HepG2 (cell line): Measurements from ENCODE around the gene CDK15. TPM values are rescaled to one million over a fixed set of nuclear protein-coding genes. Genes with fewer than 3 reads are reported as not detected.

ENCODE experiments used
- ATAC-seq: fragments of 200-7000 bp; cut with Tn5 transposase; 3 replicates; pipeline ENCODE4 v1.9.1; 2020; ENCODE audit warnings: mild to moderate bottlenecking, moderate library complexity
- BruUV-seq: library from RNA; stranded (reverse); fragments of 400-500 nt; replicated peaks from 2 replicates; lab custom pipeline; 2021; lab: Mats Ljungman, UMichigan
- CTCF ChIA-PET: fragments of 300-600 bp; formaldehyde crosslinking; extraction: SDS; loops from one replicate; lab custom pipeline; 2021; ENCODE audit warnings: low total read pairs, inconsistent platforms, low intra/inter-chr PET ratio; lab: Yijun Ruan, JAX
- POLR2A ChIA-PET: fragments of 350-600 bp; sonication (Branson Sonifier 250); formaldehyde crosslinking; loops from one replicate; lab custom pipeline; 2020; ENCODE audit warnings: antibody characterized with exemption, inconsistent platforms; lab: Yijun Ruan, JAX
- DNase-seq: peaks from one replicate; pipeline ENCODE4 v3.0.0-alpha.2; 2015; ENCODE audit warnings: low spot score
- FAIRE-seq: peaks from 3 replicates; lab custom pipeline; 2011; peaks lifted over from hg19 to GRCh38; lab: Jason Lieb, UNC
- H2AFZ ChIP-seq: one replicate; pipeline ENCODE4 v1.6.1; 2011; ENCODE audit warnings: low read length, inconsistent platforms
- H3K27ac ChIP-seq: fragments of 300-600 bp; 3 replicates; pipeline ENCODE4 v1.8.0; 2011; ENCODE audit warnings: mixed run types, mild to moderate bottlenecking, mixed read lengths, low read length, inconsistent platforms; ENCODE audit not compliant: insufficient read depth; ENCODE audit errors: extremely low read length
- H3K27me3 ChIP-seq, 2 experiments: fragments of 200-600 bp in 1 of 2; 2 replicates in 1 of 2; 3 replicates in 1 of 2; pipeline versions ENCODE4 v1.6.0 to v1.8.0; 2011; ENCODE audit warnings: low read length in 2 of 2, mild to moderate bottlenecking in 2 of 2, moderate library complexity in 2 of 2, inconsistent platforms in 1 of 2; ENCODE audit not compliant: insufficient read depth in 2 of 2, control insufficient read depth in 1 of 2
- H3K36me3 ChIP-seq, 2 experiments: fragments of 200-600 bp in 1 of 2; replicated peaks in 1 of 2; 2 replicates in 1 of 2; 3 replicates in 1 of 2; pipeline versions ENCODE4 v1.5.1 to v1.8.0; 2011; ENCODE audit warnings: low read length in 2 of 2, inconsistent platforms in 1 of 2; ENCODE audit not compliant: insufficient read depth in 2 of 2, control insufficient read depth in 1 of 2
- H3K4me1 ChIP-seq: 2 replicates; pipeline ENCODE4 v1.5.1; 2012; ENCODE audit warnings: low read length, inconsistent platforms; ENCODE audit not compliant: insufficient read depth
- H3K4me2 ChIP-seq: 2 replicates; pipeline ENCODE4 v1.6.0; 2011; ENCODE audit warnings: low read depth, low read length, inconsistent platforms
- H3K4me3 ChIP-seq, 3 experiments: fragments of 200-600 bp in 1 of 3; sonication (generic), shearing (Covaris generic) in 1 of 3; replicated peaks in 1 of 3; 2 replicates each; pipeline ENCODE4 v1.5.1; 2011 to 2016; ENCODE audit warnings: low read length in 3 of 3, inconsistent platforms in 2 of 3, low read depth in 2 of 3, mild to moderate bottlenecking in 2 of 3, control low read depth in 1 of 3, mixed read lengths in 1 of 3; ENCODE audit not compliant: insufficient read depth in 1 of 3
- H3K79me2 ChIP-seq: one replicate; pipeline ENCODE4 v1.6.1; 2011; ENCODE audit warnings: low read length, inconsistent platforms; ENCODE audit not compliant: insufficient read depth
- H3K9ac ChIP-seq: 2 replicates; pipeline ENCODE4 v1.6.0; 2011; ENCODE audit warnings: mild to moderate bottlenecking, low read depth, low read length, inconsistent platforms; ENCODE audit not compliant: insufficient read depth
- H3K9me3 ChIP-seq: 2 replicates; pipeline ENCODE4 v1.5.1; 2012; ENCODE audit warnings: mild to moderate bottlenecking, low read length
- H4K20me1 ChIP-seq: 2 replicates; pipeline ENCODE4 v1.6.0; 2011; ENCODE audit warnings: inconsistent platforms, mild to moderate bottlenecking, low read length, moderate library complexity; ENCODE audit not compliant: insufficient read depth
- ELF1 ChIP-seq: sonication (generic); formaldehyde crosslinking; IDR thresholded peaks from 2 replicates; pipeline ENCODE4 v1.4.0; 2020; ENCODE audit warnings: missing genetic modification reagents
- FOXO1 ChIP-seq: sonication (generic); formaldehyde crosslinking; IDR thresholded peaks from 2 replicates; pipeline ENCODE4 v1.4.0; 2020; ENCODE audit warnings: missing genetic modification reagents
- FOXP4 ChIP-seq: sonication (generic); formaldehyde crosslinking; IDR thresholded peaks from 2 replicates; pipeline ENCODE4 v1.4.0; 2020; ENCODE audit warnings: missing genetic modification reagents
- IRX3 ChIP-seq: sonication (generic); formaldehyde crosslinking; IDR thresholded peaks from 2 replicates; pipeline ENCODE4 v1.8.1; 2023; ENCODE audit warnings: mild to moderate bottlenecking, low read depth, missing genetic modification reagents, borderline replicate concordance
- RBM22 ChIP-seq: fragments of 200-400 bp; formaldehyde crosslinking; optimal IDR thresholded peaks from 2 replicates; pipeline ENCODE3; 2017; ENCODE audit warnings: mild to moderate bottlenecking, low read length, moderate library complexity
- SRY ChIP-seq: sonication (generic); formaldehyde crosslinking; IDR thresholded peaks from 2 replicates; pipeline ENCODE4 v1.8.0; 2022; ENCODE audit warnings: mild to moderate bottlenecking, missing genetic modification reagents
- TEAD2 ChIP-seq: sonication (generic); formaldehyde crosslinking; IDR thresholded peaks from 2 replicates; pipeline ENCODE4 v1.9.0; 2021; ENCODE audit warnings: missing genetic modification reagents
- WGBS: methylation state at CpG from one replicate; pipeline ENCODE4 v1.1.6; 2017; ENCODE audit warnings: low lambda C conversion rate; 5-methylcytosine and 5-hydroxymethylcytosine counted together
- in situ Hi-C: cut with HindIII; loops from 2 replicates; pipeline ENCODE4 v1.10.0; 2017; ENCODE audit warnings: low pct_unique_long_range_greater_than_20kb; ENCODE audit not compliant: extremely low pct_ligation_motif_present
- intact Hi-C: fragments of 100-400 bp; cut with micrococcal nuclease; formaldehyde crosslinking; loops from one replicate; pipeline ENCODE4 v1.10.0; 2022; ENCODE audit not compliant: unreplicated experiment
- polyA plus RNA-seq, 8 experiments: library from polyadenylated mRNA; depleted of rRNA in 3 of 8; stranded (reverse) in 7 of 8; unstranded in 1 of 8; fragments of >200 nt; fragmentation: Illumina TruSeq in 4 of 8; extraction: Trizol in 4 of 8; gene quantifications; 2 replicates each; pipeline versions ENCODE4 v1.2.1 to v1.2.3, GENCODE V29; 2011 to 2016; ENCODE audit warnings: low read depth in 4 of 8, missing spikeins in 1 of 8, mixed read lengths in 1 of 8; ENCODE audit not compliant: insufficient read depth in 1 of 8
- total RNA-seq, 5 experiments: library from RNA; depleted of rRNA; stranded (reverse); fragments of >200 nt; fragmentation: Illumina TruSeq; extraction: Trizol; gene quantifications; 2 replicates each; pipeline ENCODE4 v1.2.3, GENCODE V29; 2016; ENCODE audit warnings: low read depth in 1 of 5
- TF ChIP-seq, protein P1 (sequence below): sonication (generic); formaldehyde crosslinking; IDR thresholded peaks from 2 replicates; pipeline ENCODE4 v1.5.0; 2020; ENCODE audit warnings: missing genetic modification reagents, mild to moderate bottlenecking, borderline replicate concordance

CDK15 gene
- total and polyA plus RNA-seq, 2 of the 13 experiments (the other 11 are each of a cell fraction or from before 2014, with no cell fraction given) = not detected

- intact Hi-C loops = no loop called here
- ATAC-seq = no peak
- ChIA-PET POLR2A (no interaction called here), CTCF (no interaction called here)
- Histone ChIP-seq H3K4me3 (no peak overlapping the region), H4K20me1 (no peaks in the 10 kb centered on the region), H2AFZ (no peak overlapping the region), H3K4me2 (no peak overlapping the region), H3K4me1 (no peaks in the 10 kb centered on the region), H3K9me3 (no peaks in the 10 kb centered on the region), H3K27ac (no peak overlapping the region), H3K27me3 (peaks cover 0 to 6% of the 10 kb centered on the region in 2 experiments; a peak in 2 of 5 replicates), H3K9ac (no peak overlapping the region), H3K79me2 (no peaks in the 10 kb centered on the region), H3K36me3 (no peaks in the 10 kb centered on the region)
- no peak for FAIRE-seq
- TF ChIP-seq FOXP4 (no peak), RBM22 (no peak), FOXO1 (CRISPR knock-in tag) (no peak), ELF1 (no peak), TEAD2 (CRISPR knock-in tag) (no peak), SRY (CRISPR knock-in tag) (no peak), IRX3 (CRISPR knock-in tag) (no peak)
- TF ChIP-seq, protein P1, sequence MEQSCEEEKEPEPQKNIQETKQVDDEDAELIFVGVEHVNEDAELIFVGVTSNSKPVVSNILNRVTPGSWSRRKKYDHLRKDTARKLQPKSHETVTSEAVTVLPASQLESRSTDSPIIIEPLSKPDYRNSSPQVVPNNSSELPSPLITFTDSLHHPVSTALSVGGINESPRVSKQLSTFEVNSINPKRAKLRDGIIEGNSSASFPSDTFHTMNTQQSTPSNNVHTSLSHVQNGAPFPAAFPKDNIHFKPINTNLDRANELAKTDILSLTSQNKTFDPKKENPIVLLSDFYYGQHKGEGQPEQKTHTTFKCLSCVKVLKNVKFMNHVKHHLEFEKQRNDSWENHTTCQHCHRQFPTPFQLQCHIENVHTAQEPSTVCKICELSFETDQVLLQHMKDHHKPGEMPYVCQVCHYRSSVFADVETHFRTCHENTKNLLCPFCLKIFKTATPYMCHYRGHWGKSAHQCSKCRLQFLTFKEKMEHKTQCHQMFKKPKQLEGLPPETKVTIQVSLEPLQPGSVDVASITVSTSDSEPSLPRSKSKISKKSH (CRISPR knock-in tag) = no peak
- DNase-seq = no peak
- 36% methylated on average over 9 of the region's 9 CpGs for WGBS
- BruUV-seq = no TSS peak
- in situ Hi-C loops = no loop called here
Measured at GRCh38 chr2:201813996-201814760, 7.8 kb downstream of the CDK15 start.
